ENCODE measurements around the gene CCR3. TPM values are rescaled to one million over a fixed set of nuclear protein-coding genes. Genes with fewer than 3 reads are reported as not detected.

Gene CCR3
- not detected for total RNA-seq

DNA sequence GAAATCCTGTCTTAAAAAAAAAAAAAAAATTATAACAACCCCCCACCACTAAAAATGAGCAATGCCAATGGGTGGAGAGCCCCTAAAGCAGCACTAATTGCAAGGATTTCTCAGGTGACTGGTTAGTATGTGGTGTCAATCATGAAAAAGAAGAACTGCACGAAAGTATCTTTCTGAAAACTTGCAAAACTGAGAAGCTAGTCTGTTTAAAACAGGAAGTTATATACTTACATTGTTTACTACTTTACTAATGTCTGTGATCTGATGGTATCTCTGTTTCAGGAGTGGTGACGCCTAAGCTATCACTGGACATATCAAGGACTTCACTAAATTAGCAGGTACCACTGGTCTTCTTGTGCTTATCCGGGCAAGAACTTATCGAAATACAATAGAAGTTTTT is at the start of gene CCR3:
TSS of gene CCR3 (plus strand) at position 341 of the 400 bp plus-strand sequence. CDS start 22,699 bp downstream, outside the sequence.
- TF ChIP-seq, protein P1, sequence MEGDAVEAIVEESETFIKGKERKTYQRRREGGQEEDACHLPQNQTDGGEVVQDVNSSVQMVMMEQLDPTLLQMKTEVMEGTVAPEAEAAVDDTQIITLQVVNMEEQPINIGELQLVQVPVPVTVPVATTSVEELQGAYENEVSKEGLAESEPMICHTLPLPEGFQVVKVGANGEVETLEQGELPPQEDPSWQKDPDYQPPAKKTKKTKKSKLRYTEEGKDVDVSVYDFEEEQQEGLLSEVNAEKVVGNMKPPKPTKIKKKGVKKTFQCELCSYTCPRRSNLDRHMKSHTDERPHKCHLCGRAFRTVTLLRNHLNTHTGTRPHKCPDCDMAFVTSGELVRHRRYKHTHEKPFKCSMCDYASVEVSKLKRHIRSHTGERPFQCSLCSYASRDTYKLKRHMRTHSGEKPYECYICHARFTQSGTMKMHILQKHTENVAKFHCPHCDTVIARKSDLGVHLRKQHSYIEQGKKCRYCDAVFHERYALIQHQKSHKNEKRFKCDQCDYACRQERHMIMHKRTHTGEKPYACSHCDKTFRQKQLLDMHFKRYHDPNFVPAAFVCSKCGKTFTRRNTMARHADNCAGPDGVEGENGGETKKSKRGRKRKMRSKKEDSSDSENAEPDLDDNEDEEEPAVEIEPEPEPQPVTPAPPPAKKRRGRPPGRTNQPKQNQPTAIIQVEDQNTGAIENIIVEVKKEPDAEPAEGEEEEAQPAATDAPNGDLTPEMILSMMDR (IDR thresholded peaks at IDR 0.05) = no peak
- TF ChIP-seq POLR2A (IDR thresholded peaks at IDR 0.05) = no peak
- intact Hi-C loops (cut with DNase I) = no loop called here
- WGBS, 2 donors = 80 to 82% methylated on average over 4 of the region's 4 CpGs

DNA sequence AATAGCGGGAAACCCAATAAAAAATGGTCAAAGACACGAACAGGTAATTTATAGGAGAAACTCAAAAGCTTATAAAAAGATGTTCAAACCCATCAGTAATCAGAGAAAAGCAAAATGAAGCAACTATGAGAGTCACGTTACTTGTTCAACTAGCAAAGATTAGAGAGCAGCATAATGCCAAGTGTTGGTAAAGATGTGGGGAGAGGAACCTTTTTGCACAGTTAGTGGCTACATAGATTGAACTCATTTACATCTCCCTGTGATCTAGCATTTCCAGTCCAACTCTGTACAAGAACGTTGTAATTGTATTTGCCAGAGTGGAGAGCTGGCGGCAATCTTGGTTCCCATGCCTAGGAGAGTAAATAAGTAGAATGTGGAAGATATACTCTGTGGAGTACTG is 49.3 kb upstream of the CCR3 start:
- no peaks in the 10 kb centered on the region for H3K27me3 ChIP-seq
- H3K4me3 ChIP-seq (replicated peaks in 1 of 3) = no peak overlapping the region
- DNase-seq = no peak
- no peaks in the 10 kb centered on the region for H3K4me1 ChIP-seq
- no peaks in the 10 kb centered on the region for H3K36me3 ChIP-seq
- no peaks in the 10 kb centered on the region for H3K9me3 ChIP-seq
- intact Hi-C loops (cut with DNase I) = no loop called here
- WGBS, 2 donors = 81 to 88% methylated on average over 5 of the region's 5 CpGs
- no peak for TF ChIP-seq POLR2A (IDR thresholded peaks at IDR 0.05)
- TF ChIP-seq, protein P1 (IDR thresholded peaks at IDR 0.05) = no peak
- no peak overlapping the region for H3K27ac ChIP-seq

More for the DNA sequence above, at the start of gene CCR3:
- Histone ChIP-seq H3K27ac (no peak within 1 kb of the TSS), H3K4me3 (replicated peaks in 1 of 3) (no peak within 1 kb of the TSS), H3K9me3 (no peaks in the 10 kb centered on the region), H3K4me1 (no peaks in the 10 kb centered on the region), H3K36me3 (no peaks in the 10 kb centered on the region), H3K27me3 (no peaks in the 10 kb centered on the region)
- no peak for DNase-seq

DNA sequence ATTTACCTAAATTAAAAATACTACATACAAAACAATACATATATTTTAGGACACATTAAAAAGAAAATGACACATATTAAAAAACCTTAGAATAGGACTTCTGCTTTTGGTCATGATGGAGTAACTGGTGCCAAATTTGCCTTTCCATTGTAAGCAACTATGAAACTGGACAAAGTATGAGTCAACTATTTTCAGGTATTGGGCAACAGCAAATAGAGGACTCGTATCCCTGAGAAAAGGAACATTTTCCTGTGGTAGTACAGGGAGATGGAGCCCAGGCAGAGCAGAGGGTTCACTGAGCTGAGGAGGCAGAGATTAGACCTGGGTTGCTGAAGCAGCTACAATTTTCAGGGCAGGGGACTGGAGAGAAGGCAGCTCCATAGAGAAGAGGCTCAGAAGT is 48.8 kb upstream of the CCR3 start:
- Histone ChIP-seq H3K27ac (no peak overlapping the region), H3K27me3 (no peaks in the 10 kb centered on the region), H3K4me1 (no peaks in the 10 kb centered on the region), H3K9me3 (no peaks in the 10 kb centered on the region), H3K4me3 (replicated peaks in 1 of 3) (no peak overlapping the region), H3K36me3 (no peaks in the 10 kb centered on the region)
- no peak for TF ChIP-seq POLR2A (IDR thresholded peaks at IDR 0.05)
- TF ChIP-seq, protein P1 (IDR thresholded peaks at IDR 0.05) = no peak
- no peak for DNase-seq
- WGBS, 2 donors = 84 to 88% methylated on average over 1 of the region's 1 CpG
- intact Hi-C loops (cut with DNase I) = no loop called here

DNA sequence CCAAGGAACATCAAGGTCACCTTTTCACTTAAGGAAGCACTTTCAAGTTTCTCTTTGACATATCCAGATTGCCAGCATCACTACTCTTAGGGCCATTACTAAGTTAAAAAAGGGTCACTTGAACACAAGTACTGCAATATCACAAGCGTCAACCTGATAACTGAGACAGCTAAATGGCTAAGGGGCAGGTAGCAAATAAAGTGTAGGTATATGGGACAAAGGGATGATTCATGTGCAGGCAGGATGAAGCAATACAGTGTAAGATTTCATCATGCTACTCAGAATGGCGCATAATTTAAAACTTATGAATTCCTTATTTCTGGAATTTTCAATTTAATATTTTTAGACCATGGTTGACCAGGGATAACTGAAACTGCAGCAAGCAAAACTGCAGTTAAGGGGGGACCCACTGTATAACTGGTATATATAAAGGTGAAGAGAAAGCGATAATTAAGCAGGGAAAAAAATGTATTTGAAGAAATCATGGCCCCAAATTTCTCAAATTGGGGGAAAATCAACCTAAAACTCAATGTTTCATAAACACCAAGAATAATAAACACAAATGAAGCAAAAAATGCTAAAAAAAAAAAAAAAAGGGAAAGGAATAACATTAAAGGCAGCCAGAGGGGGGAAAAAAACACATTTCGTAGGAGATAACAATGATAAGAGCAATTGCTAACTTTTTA is 47.2 kb upstream of the CCR3 start:
- no peaks in the 10 kb centered on the region for H3K9me3 ChIP-seq
- no peaks in the 10 kb centered on the region for H3K36me3 ChIP-seq
- H3K4me3 ChIP-seq (replicated peaks in 1 of 3) = no peak overlapping the region
- TF ChIP-seq, protein P1 (IDR thresholded peaks at IDR 0.05) = no peak
- no peak for TF ChIP-seq POLR2A (IDR thresholded peaks at IDR 0.05)
- intact Hi-C loops (cut with DNase I) = no loop called here
- no peak overlapping the region for H3K27ac ChIP-seq
- no peak for DNase-seq
- no peaks in the 10 kb centered on the region for H3K4me1 ChIP-seq
- H3K27me3 ChIP-seq = no peaks in the 10 kb centered on the region
- 87 to 91% methylated on average over 4 of the region's 4 CpGs for WGBS, 2 donors

DNA sequence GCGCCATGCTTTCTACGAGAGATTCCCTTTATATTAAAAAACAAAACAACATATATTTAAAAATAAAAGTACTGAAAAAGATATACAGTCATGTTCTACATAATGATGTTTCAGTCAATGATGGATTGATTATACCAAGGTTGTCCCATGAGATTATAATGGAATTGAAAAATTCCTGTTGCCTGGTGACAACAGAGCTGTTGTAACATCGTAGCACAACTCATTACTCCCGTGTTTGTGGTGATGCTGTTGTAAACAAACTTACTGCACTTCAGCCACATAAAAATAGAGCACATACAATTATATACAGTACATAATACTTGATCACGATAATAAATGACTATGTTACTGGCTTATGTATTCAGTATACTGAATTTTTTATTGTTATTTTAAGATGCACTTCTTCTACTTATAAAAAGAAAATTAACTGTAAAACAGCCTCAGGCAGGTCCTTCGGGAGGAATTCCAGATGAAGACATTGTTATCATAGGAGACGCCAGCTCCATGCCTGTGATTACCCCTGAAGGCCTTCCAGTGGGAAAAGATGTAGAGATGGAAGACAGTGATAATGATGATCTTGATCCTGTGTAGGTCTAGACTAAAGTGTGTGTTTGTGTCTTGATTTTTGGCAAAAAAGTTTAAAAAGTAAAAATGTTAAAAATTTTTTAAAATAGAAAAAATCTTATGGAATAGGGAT is 45.9 kb upstream of the CCR3 start:
- no peaks in the 10 kb centered on the region for H3K27me3 ChIP-seq
- no peaks in the 10 kb centered on the region for H3K36me3 ChIP-seq
- no peaks in the 10 kb centered on the region for H3K4me1 ChIP-seq
- TF ChIP-seq, protein P1 (IDR thresholded peaks at IDR 0.05) = no peak
- TF ChIP-seq POLR2A (IDR thresholded peaks at IDR 0.05) = no peak
- H3K27ac ChIP-seq = no peak overlapping the region
- WGBS, 2 donors = 81 to 87% methylated on average over 7 of the region's 7 CpGs
- H3K9me3 ChIP-seq = no peaks in the 10 kb centered on the region
- no peak for DNase-seq
- intact Hi-C loops (cut with DNase I) = no loop called here
- no peak overlapping the region for H3K4me3 ChIP-seq (replicated peaks in 1 of 3)

Measured in thyroid gland (tissue), 4 donors.